A549 (cell line): ENCODE measurements around the gene SARDH. TPM values are rescaled to one million over a fixed set of nuclear protein-coding genes. Genes with fewer than 3 reads are reported as not detected.

Source experiments
- ATAC-seq, 2 experiments: fragments of 200-7000 bp in 1 of 2; fragments of >200 bp in 1 of 2; cut with Nextera tagmentation in 1 of 2; cut with Tn5 transposase in 1 of 2; 3 replicates each; pipeline versions ENCODE4 v1.8.0 to v1.9.1; 2018 to 2020; ENCODE audit warnings: mild to moderate bottlenecking in 1 of 2, moderate library complexity in 1 of 2
- CTCF ChIA-PET: fragments of 300-600 bp; sonication (Branson Sonifier 250); formaldehyde crosslinking; extraction: SDS; loops from one replicate; lab custom pipeline; 2021; ENCODE audit warnings: antibody characterized with exemption, inconsistent platforms; lab: Yijun Ruan, JAX
- POLR2A ChIA-PET: fragments of 350-600 bp; formaldehyde crosslinking; extraction: SDS; loops from one replicate; lab custom pipeline; 2021; ENCODE audit warnings: antibody characterized with exemption, inconsistent platforms; lab: Yijun Ruan, JAX
- DNase-seq, 2 experiments: peaks; one replicate each; pipeline versions ENCODE4 v3.0.0 to v3.0.0-alpha.2; 2011 to 2016; ENCODE audit warnings: low read depth in 1 of 2, low spot score in 1 of 2
- FAIRE-seq: peaks from 2 replicates; lab custom pipeline; 2011; peaks lifted over from hg19 to GRCh38; lab: Jason Lieb, UNC
- H3K27ac ChIP-seq, 2 experiments: fragments of >200 bp; sonication (Bioruptor Twin); formaldehyde crosslinking; 3 replicates each; pipeline ENCODE4 v1.5.1; 2016 to 2017
- H3K4me1 ChIP-seq: fragments of >200 bp; sonication (Bioruptor Twin); formaldehyde crosslinking; 3 replicates; pipeline ENCODE4 v1.6.1; 2016
- H3K4me2 ChIP-seq: fragments of >200 bp; sonication (Bioruptor Twin); formaldehyde crosslinking; 3 replicates; pipeline ENCODE4 v1.6.1; 2016
- H3K4me3 ChIP-seq: fragments of >200 bp; sonication (Bioruptor Twin); formaldehyde crosslinking; 3 replicates; pipeline ENCODE4 v1.5.1; 2016
- H3K9me3 ChIP-seq: fragments of >200 bp; sonication (Bioruptor Twin); formaldehyde crosslinking; 3 replicates; pipeline ENCODE4 v1.6.1; 2016
- ATOH8 ChIP-seq: fragments of 250-450 bp; sonication (Bioruptor Pico); IDR thresholded peaks from 2 replicates; pipeline ENCODE4 v1.5.0; 2020; ENCODE audit warnings: low read depth, mild to moderate bottlenecking, moderate library complexity
- BCL3 ChIP-seq: fragments of >200 bp; sonication (Bioruptor Twin); formaldehyde crosslinking; IDR thresholded peaks from 3 replicates; pipeline ENCODE4 v1.6.1; 2016
- BHLHE40 ChIP-seq: IDR thresholded peaks from 2 replicates; pipeline ENCODE4 v1.6.1; 2012; ENCODE audit warnings: low read depth, low read length, inconsistent platforms
- CBX2 ChIP-seq: fragments of 200-600 bp; sonication (generic); IDR thresholded peaks from 2 replicates; pipeline ENCODE4 v1.6.1; 2016; ENCODE audit warnings: low read depth, mild to moderate bottlenecking, borderline replicate concordance
- CHD2 ChIP-seq: fragments of 150-350 bp; IDR thresholded peaks from 2 replicates; pipeline ENCODE4 v1.6.1; 2014; ENCODE audit warnings: low read length; ENCODE audit not compliant: partially characterized antibody
- CHD4 ChIP-seq: fragments of 200-600 bp; sonication (generic); IDR thresholded peaks from 2 replicates; pipeline ENCODE4 v1.6.1; 2016; ENCODE audit warnings: antibody characterized with exemption, mild to moderate bottlenecking, borderline replicate concordance
- E2F6 ChIP-seq: IDR thresholded peaks from 2 replicates; pipeline ENCODE4 v1.6.1; 2012; ENCODE audit warnings: low read depth, borderline replicate concordance
- EP300 ChIP-seq, 2 experiments: fragments of >200 bp; sonication (Bioruptor Twin); formaldehyde crosslinking; IDR thresholded peaks; 2 replicates in 1 of 2; 3 replicates in 1 of 2; pipeline ENCODE4 v1.6.1; 2016 to 2017
- GATA3 ChIP-seq: IDR thresholded peaks from 2 replicates; pipeline ENCODE4 v1.6.1; 2012; ENCODE audit warnings: borderline replicate concordance
- HDAC2 ChIP-seq: fragments of 200-600 bp; sonication (generic); IDR thresholded peaks from 2 replicates; pipeline ENCODE4 v1.6.1; 2016
- HMGXB4 ChIP-seq: fragments of 250-450 bp; sonication (Bioruptor Pico); IDR thresholded peaks from 2 replicates; pipeline ENCODE4 v1.5.0; 2021; ENCODE audit warnings: mild to moderate bottlenecking, moderate library complexity, borderline replicate concordance
- HOXB5 ChIP-seq: fragments of 250-450 bp; sonication (Bioruptor Pico); IDR thresholded peaks from 2 replicates; pipeline ENCODE4 v1.5.0; 2020; ENCODE audit warnings: mild to moderate bottlenecking, moderate library complexity
- MAFK ChIP-seq: fragments of 450-650 bp; IDR thresholded peaks from 2 replicates; pipeline ENCODE4 v1.6.1; 2014; ENCODE audit not compliant: partially characterized antibody
- MAZ ChIP-seq: fragments of 150-350 bp; IDR thresholded peaks from 2 replicates; pipeline ENCODE4 v1.6.1; 2014; ENCODE audit warnings: antibody characterized with exemption, low read depth, low read length, borderline replicate concordance
- RAD21 ChIP-seq, 2 experiments: fragments of >200 bp in 1 of 2; sonication (Bioruptor Twin) in 1 of 2; formaldehyde crosslinking in 1 of 2; IDR thresholded peaks in 1 of 2; conservative IDR thresholded peaks in 1 of 2; 2 replicates in 1 of 2; 3 replicates in 1 of 2; pipeline ENCODE4 v1.6.1; 2012 to 2018; ENCODE audit warnings: inconsistent platforms in 1 of 2
- RCOR1 ChIP-seq: fragments of 150-350 bp; IDR thresholded peaks from 2 replicates; pipeline ENCODE4 v1.6.1; 2014; ENCODE audit warnings: antibody characterized with exemption, low read length, low read depth
- SREBF2 ChIP-seq: fragments of 450-650 bp; IDR thresholded peaks from 2 replicates; pipeline ENCODE4 v1.6.1; 2014; ENCODE audit warnings: mild to moderate bottlenecking, moderate library complexity
- TP53 ChIP-seq: fragments of 250-450 bp; sonication (Bioruptor Pico); IDR thresholded peaks from 2 replicates; pipeline ENCODE4 v1.5.0; 2021; ENCODE audit warnings: mild to moderate bottlenecking, moderate library complexity
- USF2 ChIP-seq: fragments of 450-650 bp; IDR thresholded peaks from 2 replicates; pipeline ENCODE4 v1.6.1; 2014; ENCODE audit warnings: antibody characterized with exemption
- ZFP36 ChIP-seq: fragments of 450-650 bp; IDR thresholded peaks from 2 replicates; pipeline ENCODE4 v1.6.1; 2014; ENCODE audit warnings: borderline replicate concordance; ENCODE audit not compliant: partially characterized antibody
- ZSCAN20 ChIP-seq: fragments of 250-450 bp; sonication (Bioruptor Pico); IDR thresholded peaks from 2 replicates; pipeline ENCODE4 v1.8.0; 2022; ENCODE audit warnings: mild to moderate bottlenecking, moderate library complexity
- WGBS: methylation state at CpG from one replicate; pipeline ENCODE4 v1.1.6; 2017; ENCODE audit errors: missing lambda C conversion rate; 5-methylcytosine and 5-hydroxymethylcytosine counted together
- polyA plus RNA-seq, 4 experiments: library from polyadenylated mRNA; depleted of rRNA in 3 of 4; stranded (reverse); fragments of >200 nt; fragmentation: RNase III in 1 of 4; extraction: RNeasy Plus Mini Kit Qiagen cat#74134 plus additional on column Dnase treatment in 1 of 4; gene quantifications; 2 replicates in 3 of 4; 3 replicates in 1 of 4; pipeline ENCODE4 v1.2.3, GENCODE V29; 2011 to 2017

The SARDH gene
- polyA plus RNA-seq, 2 of the 4 experiments (the other 2 are of a cell fraction) = 0.08 TPM; not detected in 1

GRCh38 chr9:133649194-133649593 lies 89.0 kb downstream of the SARDH start:
- H3K4me2 ChIP-seq = no peak overlapping the region
- ATAC-seq (no peak), FAIRE-seq (no peak), DNase-seq (no peak)
- H3K27ac ChIP-seq = no peak overlapping the region
- WGBS = 36% methylated on average over 7 of the region's 7 CpGs
- H3K4me1 ChIP-seq = no peaks in the 10 kb centered on the region
- no peak overlapping the region for H3K4me3 ChIP-seq
- POLR2A ChIA-PET = no interaction called here
- CTCF ChIA-PET = interaction anchor here (1.5 kb wide), 1 partner anchor 78 kb away, joined by 3 read pairs; no protein-coding TSS in a partner anchor
- no peaks in the 10 kb centered on the region for H3K9me3 ChIP-seq
- TF ChIP-seq CBX2 (no peak), ATOH8 (CRISPR knock-in tag) (no peak), SREBF2 (no peak), HOXB5 (CRISPR knock-in tag) (no peak), HDAC2 (no peak), MAZ (no peak), EP300 (IDR thresholded peaks at IDR 0.05) (no peak), CHD4 (no peak), MAFK (no peak), RAD21 (conservative IDR thresholded peaks at IDR 0.05 in 1 of 2, IDR thresholded peaks at IDR 0.05 in 1 of 2) (no peak), CHD2 (no peak), HMGXB4 (CRISPR knock-in tag) (no peak), USF2 (no peak), E2F6 (no peak), BHLHE40 (no peak)

- ATAC-seq (no peak), DNase-seq (no peak), FAIRE-seq (no peak)
- no peak overlapping the region for H3K4me3 ChIP-seq
- H3K9me3 ChIP-seq = no peaks in the 10 kb centered on the region
- TF ChIP-seq ZFP36 (no peak), BCL3 (no peak), HOXB5 (CRISPR knock-in tag) (no peak), GATA3 (no peak), TP53 (no peak), HMGXB4 (CRISPR knock-in tag) (no peak), BHLHE40 (no peak), RCOR1 (no peak), ATOH8 (CRISPR knock-in tag) (no peak), ZSCAN20 (CRISPR knock-in tag) (no peak), E2F6 (no peak), CHD4 (no peak), USF2 (no peak)
- WGBS = 54% methylated on average over 24 of the region's 25 CpGs
- no peak overlapping the region for H3K4me2 ChIP-seq
- H3K27ac ChIP-seq = no peak overlapping the region
- no peaks in the 10 kb centered on the region for H3K4me1 ChIP-seq
- ChIA-PET POLR2A (no interaction called here), CTCF (interaction anchor here (1.0 to 1.1 kb wide), 3 partner anchors 11 to 79 kb away, joined by 3 to 4 read pairs (median 3); partner anchors contain the start of gene DBH)
Measured at GRCh38 chr9:133647765-133648469, 90.2 kb downstream of the SARDH start.
